HFF-Myc (cell line): Measurements from ENCODE around the gene SUSD4.

Experiments
- DNase-seq: peaks from one replicate; pipeline ENCODE4 v3.0.0-alpha.2; 2011; ENCODE audit warnings: low read depth; ENCODE audit errors: extremely low read depth
- H3K4me3 ChIP-seq: replicated peaks from 2 replicates; pipeline ENCODE4 v1.5.1; 2011; ENCODE audit warnings: low read depth, mild to moderate bottlenecking, control low read depth, low read length
- TF ChIP-seq, protein P1 (sequence below): IDR thresholded peaks from 2 replicates; pipeline ENCODE4 v1.5.1; 2012; ENCODE audit warnings: mild to moderate bottlenecking, low read depth, low read length, control low read depth; ENCODE audit errors: missing control alignments

SUSD4 gene

DNA sequence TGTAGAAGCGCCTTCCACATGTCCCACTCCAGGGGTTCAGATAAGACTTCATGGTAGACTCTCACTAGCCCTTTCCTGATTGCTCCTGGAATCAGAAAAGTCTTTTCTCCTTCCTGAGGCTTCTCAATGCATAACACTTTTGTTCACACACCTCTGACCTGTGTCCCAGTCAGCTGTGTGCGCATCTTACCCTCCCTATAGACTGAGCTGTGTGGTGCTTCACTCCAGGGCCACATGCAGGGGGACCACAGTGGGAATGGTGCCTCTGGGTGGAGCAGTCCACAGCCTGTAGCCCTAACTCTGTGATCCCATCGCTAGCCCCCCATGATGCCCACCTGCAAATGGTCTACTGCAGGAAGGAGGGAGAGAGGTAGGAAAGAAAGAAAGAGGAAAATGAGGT is 136.9 kb downstream of the SUSD4 start:
- TF ChIP-seq, protein P1, sequence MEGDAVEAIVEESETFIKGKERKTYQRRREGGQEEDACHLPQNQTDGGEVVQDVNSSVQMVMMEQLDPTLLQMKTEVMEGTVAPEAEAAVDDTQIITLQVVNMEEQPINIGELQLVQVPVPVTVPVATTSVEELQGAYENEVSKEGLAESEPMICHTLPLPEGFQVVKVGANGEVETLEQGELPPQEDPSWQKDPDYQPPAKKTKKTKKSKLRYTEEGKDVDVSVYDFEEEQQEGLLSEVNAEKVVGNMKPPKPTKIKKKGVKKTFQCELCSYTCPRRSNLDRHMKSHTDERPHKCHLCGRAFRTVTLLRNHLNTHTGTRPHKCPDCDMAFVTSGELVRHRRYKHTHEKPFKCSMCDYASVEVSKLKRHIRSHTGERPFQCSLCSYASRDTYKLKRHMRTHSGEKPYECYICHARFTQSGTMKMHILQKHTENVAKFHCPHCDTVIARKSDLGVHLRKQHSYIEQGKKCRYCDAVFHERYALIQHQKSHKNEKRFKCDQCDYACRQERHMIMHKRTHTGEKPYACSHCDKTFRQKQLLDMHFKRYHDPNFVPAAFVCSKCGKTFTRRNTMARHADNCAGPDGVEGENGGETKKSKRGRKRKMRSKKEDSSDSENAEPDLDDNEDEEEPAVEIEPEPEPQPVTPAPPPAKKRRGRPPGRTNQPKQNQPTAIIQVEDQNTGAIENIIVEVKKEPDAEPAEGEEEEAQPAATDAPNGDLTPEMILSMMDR = no peak
- no peak overlapping the region for H3K4me3 ChIP-seq
- DNase-seq = no peak

DNA sequence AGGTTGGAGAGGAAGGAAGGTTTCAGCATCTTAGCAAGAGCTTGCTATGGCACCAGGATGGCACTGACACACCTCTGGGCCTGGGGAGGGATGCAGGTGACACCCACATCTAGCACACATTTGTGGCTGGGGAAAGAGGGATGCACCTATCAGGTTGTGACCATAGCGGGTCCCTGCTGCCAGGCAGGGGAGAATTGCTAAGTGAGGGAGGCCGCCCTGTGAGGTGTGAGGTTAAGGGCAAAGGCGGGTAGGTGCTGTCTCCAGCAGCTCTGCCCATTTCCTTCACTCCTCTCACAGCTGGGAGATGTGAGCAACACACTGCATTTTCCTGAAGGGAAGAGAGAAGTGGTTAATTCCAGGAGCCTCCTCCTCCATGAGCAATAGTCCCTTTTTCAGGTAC is 137.7 kb downstream of the SUSD4 start:
- TF ChIP-seq, protein P1 = no peak
- no peak for DNase-seq
- no peak overlapping the region for H3K4me3 ChIP-seq

DNA sequence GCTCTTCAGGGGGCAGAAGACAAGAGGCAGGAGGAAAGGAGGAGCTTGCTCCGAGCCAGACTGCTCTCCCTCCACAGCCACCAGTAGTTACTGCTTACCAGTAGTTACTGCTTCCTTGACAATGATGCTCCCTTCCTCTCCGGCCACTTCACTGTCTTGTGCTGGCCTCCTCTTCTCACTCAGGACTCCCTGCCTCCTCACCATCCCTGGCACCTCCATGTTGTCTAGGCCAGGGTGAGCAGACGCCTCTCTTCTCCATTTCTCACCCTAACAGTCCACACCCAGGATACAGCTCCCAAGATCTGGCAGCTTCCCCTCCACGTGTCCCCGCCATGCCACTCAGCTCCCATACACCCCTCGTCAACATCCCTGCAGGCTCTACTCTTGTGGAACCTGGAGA is 138.5 kb downstream of the SUSD4 start:
- TF ChIP-seq, protein P1 = no peak
- H3K4me3 ChIP-seq = no peak overlapping the region
- no peak for DNase-seq

DNA sequence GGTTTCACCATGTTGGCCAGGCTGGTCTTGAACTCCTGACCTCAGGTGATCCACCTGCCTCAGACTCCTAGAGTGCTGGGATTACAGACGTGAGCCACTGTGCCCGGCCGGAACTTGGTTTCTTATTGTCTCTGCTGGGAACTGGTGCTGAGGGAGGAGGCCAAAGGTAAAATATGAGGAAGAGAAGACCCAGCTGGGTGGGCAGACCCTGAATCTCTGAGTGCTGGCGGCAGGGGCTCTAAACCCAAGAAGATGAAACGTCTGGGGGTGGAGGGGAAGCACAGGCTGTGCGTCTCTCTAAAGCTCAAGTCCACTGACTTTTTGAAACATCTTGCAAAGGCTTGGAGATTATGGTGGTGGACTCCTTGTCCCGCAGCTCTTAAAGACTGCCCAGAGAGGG is 138.9 kb downstream of the SUSD4 start:
- TF ChIP-seq, protein P1 = no peak
- no peak for DNase-seq
- H3K4me3 ChIP-seq = no peak overlapping the region

DNA sequence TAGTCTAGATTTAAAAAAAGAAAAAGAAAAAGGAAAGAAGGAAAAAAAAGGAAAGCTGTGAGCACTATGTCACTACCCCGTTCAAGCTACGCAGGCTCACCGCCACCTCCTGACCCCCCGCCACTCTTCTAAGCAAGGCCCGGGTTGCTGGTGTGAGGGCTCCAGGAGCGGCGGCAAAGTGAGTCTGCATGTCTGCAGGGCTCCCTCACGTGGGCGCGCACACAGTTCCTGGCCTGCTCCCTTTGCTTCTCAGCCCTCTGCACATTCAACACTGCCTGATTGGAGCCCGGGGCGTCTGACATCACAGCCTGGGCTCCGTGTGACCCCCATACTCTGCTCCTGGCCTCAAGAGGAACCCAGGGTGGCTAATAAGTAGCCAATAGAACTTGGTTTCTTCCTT is 139.5 kb downstream of the SUSD4 start:
- no peak overlapping the region for H3K4me3 ChIP-seq
- TF ChIP-seq, protein P1 = no peak
- no peak for DNase-seq

DNA sequence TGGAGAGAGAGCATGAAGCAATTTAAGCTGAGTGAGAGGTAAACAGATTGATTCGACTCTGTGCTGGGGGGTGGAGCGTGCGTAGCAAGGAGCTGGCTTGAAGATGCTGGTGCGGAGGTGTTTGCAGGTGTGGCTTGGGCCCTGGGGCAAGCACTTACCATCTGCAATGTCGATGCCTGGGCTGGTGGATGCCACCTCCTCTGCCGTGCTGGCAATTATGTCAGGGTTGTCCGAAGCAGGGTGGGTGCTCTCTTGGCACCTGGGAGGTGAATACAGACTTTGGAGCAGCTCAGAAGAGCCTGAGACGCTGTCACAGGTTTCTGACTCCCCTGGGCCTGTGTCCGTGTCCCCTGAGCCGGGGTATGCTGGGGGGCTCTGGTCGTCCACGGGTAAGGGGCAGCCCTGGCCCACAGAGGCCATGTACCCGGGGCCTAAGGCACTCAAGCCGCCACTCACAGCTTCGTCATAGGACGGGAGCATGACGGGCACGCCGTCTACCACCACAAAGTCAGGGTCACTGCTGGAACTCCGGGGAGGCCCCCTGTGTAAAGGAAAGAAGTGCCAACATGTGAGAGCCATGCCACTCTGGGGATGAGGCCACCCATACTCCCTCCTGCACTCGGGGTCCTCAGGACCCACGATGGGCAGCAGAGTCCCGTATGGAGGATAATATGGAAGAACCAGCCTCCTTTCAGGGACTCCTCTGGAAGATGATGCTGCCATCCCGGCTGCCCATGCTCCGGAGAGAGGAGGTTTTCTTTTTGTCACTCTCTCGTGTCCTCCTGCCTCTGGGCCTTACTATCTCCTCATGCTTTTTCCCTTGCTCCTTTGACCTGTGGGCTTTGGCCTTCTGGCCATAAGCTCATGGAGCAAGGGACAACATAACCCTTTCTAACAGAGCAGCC is 140.6 kb downstream of the SUSD4 start:
- no peak for DNase-seq
- no peak overlapping the region for H3K4me3 ChIP-seq
- TF ChIP-seq, protein P1 = no peak
